GM04503 (cell line): ENCODE data around the gene TXNDC9.
"Not testable (repeated sequence)": the region's sequence is repeated elsewhere in the genome, so short reads cannot be mapped to it uniquely, and the experiment has no call there.

Experiments
- DNase-seq: peaks from one replicate; pipeline ENCODE4 v3.0.0-alpha.2; 2012; ENCODE audit warnings: low read depth

TXNDC9 gene

GRCh38 chr2:99335911-99336803, at the start of gene TXNDC9:
Gene TXNDC9 (minus strand): TSS chr2:99336333. CDS start chr2:99333210, 3,123 bp downstream.
- peak; percentile 96 for DNase-seq

- no peak for DNase-seq
These were observed 46.0 kb upstream of the TXNDC9 start for GRCh38 chr2:99382143-99382542.

DNA sequence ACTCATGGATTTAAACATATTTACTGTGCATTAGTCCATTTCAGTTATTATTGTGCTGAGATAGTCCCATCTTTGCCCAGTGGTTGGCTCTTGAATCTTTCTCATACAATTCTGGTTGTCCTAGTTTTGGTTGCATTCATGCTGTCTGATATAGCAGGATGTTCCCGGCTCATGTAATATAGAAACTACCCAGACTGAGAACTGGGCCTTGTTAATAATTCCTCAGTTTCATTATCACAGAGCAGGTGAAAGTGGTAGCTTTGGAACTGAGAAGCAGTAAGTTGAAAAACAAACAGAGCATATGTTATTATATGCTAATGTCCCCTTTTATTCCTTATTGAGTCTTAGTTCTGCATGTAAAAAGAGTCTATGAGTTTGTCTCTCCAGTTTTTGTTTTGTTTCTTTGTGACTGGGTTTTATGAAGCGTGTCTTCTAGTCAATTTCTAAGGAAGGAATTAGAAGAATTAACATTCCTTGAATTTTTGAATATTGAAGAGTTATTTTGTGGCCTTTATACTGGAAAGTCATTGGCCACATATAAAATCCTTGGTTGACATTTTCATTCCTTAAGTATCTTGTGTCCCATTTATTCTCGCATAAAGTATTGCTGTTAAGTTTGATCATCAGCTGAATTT, 44.4 kb upstream of the TXNDC9 start:
- DNase-seq, result peak; percentile 31

- no peak for DNase-seq
These were observed 41.7 kb upstream of the TXNDC9 start for GRCh38 chr2:99377879-99378278.

DNA sequence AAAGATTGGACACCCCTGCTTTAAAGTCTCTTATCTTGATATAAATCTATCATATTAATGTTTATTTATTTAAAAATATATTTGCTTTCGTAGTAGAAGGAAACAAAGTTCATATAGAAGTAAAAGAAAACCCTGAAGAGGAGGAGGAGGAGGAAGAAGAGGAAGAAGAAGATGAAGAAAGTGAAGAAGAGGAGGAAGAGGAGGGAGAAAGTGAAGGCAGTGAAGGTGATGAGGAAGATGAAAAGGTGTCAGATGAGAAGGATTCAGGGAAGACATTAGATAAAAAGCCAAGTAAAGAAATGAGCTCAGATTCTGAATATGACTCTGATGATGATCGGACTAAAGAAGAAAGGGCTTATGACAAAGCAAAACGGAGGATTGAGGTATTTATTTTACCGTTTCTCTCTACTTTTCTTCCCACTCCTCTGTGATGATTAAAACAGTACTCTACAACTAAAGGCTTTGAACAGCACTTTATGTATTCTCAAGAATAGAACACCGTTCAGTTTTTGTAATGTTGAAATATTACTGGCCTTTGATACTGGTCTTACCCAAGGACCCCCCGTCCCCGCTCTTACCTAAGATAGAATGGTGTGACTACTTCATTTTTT, 40.2 kb upstream of the TXNDC9 start:
- DNase-seq, result no peak

- DNase-seq, result no peak
These were observed 38.6 kb upstream of the TXNDC9 start for GRCh38 chr2:99374747-99375146.

DNA sequence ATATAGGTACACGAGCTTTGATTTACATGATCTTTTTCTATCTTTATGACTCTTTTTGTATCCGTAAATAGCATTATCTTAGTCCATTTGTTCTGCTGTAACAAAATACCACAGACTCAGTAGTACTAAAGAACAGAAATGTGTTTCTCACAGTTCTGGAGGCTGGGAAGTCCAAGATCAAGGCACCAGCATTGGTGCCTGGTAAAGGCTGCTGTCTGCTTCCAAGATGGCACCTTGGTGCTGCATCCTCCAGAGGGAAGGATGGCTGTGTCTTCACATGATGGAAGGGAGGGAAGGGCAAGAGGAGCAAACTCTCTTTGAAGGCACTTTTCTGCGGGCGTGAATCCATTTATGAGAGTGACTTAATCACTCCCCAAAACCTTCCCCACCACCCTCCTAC, 37.0 kb upstream of the TXNDC9 start:
- no peak for DNase-seq

DNA sequence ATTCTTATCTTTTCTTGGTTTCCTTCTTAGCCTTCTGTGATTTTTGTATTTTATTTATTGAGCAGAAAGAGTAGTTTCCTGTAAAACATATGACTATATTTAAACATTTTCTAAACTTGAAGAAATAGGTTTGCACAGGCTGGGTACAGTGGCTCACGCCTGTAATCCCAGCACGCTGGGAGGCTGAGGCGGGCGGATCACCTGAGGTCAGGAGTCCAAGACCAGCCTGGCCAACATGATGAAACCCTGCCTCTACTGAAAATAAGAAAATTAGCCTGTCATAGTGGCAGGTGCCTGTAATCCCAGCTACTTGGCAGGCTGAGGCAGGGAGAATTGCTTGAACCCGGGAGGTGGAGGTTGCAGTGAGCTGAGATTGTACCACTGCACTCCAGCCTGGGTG, 32.7 kb upstream of the TXNDC9 start:
- not testable (repeated sequence) for DNase-seq

DNA sequence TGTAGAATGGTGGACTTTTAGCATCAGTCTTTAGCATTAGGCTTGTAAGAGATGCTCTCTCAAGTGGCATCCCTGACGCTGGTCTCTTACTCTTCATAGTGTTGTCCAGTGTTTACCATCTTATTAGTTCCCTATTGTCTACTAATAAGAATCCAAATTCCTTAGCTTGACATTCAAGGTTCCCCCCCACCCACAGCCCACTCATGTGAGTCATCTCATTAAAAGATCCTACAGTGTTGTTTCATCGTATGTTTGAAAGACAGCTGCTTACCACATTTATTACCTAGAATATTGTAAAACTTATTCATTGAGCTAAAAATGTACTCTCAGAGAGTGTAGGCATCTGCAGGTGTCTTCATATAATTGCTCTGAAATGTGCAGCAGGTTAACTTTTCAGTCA, 29.5 kb upstream of the TXNDC9 start:
- DNase-seq, result no peak

DNA sequence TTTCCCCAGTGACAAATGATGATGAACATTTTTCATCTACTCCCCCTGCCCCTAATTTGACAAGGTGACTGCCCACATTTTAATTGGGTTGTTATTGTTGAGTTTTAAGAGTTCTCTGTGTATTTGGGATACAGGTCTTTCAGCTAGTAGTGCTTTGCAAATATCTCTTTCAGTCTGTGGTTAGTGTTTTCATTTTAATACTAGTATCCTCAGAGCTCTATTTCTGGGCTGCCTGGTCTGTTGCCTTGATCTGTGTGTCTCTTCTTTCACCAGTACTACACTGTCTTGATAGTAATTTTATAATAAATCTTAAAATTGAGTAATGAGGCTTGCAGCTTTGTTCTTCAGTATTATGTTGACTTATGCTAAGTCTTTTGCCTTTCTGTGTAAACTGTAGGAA, 20.7 kb upstream of the TXNDC9 start:
- no peak for DNase-seq

GRCh38 chr2:99354825-99355224, 18.7 kb upstream of the TXNDC9 start:
- DNase-seq, result not testable (repeated sequence)

- peak; percentile 54 for DNase-seq
These were observed 17.9 kb upstream of the TXNDC9 start for GRCh38 chr2:99354070-99354469.

DNA sequence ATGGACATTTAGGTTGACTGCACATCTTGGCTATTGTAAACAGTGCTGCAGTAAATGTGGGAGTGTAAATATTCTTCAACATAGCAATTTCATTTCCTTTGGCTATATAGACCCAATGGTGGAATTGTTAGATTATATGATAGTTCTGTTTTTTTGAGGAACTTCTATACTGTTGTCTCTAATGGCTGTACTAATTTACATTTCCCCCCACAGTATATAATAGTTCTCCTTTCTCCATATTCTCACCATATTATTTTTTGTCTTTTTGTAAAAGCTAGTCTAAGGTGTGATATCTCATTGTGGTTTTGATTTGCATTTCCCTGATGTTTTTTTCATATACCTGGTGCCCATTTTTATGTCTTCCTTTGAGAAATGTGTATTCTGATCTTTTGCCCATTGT, 14.1 kb upstream of the TXNDC9 start:
- DNase-seq, result no peak

DNA sequence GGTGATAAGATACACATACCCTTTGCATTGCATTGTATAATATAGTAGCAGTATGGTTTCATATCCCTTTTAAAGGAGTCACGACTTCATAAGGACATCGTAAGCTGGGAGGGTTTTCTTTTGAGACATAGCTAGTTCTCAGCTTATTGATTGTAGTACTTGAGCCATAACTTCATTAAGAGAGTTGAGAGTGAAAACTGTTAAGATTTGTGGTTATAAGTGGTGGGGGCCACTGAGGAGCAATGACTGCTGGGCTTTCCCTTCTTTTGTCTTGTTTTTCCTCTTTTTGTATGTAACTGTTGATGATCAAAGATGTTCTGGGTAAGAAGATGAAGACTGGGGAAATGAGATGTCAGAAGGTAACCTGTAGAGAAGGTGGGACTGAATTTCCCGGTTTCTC, 12.0 kb upstream of the TXNDC9 start:
- DNase-seq, result no peak

- DNase-seq, result no peak
These were observed 10.1 kb upstream of the TXNDC9 start for GRCh38 chr2:99346218-99346617.

DNA sequence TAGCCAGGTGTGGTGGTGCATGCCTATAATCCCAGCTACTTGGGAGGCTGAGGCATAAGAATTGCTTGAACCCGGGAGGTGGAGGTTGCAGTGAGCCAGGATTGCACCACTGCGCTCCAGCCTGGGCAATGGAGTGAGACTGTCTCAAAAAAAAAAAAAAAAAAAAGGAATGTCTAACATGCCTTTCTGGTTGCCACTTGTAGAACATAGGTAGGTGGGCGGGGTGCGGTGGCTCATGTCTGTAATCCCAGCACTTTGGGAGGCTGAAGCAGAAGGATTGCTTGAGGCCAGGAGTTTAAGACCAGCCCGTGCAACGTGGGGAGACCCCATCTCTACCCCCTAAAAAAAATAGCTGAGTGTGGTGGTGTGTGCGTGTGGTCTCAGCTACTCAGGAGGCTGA, 9.3 kb upstream of the TXNDC9 start:
- DNase-seq, result not testable (repeated sequence)

DNA sequence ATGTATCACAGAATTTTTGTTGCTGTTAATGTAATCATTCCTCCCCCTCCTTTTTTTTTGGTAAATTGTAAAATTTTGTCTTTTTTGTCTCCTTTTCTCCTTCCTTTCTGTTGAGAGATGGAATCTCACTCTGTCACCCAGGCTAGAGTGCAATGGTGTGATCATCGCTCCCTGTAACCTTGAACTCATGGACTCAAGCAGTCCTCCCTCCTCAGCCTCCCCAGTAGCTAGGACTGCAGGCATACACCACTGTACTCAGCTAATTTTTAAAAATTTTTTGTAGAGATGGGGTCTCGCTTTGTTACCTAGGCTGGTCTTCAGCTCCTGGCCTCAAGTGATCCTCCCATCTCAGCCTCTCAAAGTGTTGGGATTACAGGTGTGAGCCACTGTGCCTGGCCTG, 6.4 kb upstream of the TXNDC9 start:
- no peak for DNase-seq

DNA sequence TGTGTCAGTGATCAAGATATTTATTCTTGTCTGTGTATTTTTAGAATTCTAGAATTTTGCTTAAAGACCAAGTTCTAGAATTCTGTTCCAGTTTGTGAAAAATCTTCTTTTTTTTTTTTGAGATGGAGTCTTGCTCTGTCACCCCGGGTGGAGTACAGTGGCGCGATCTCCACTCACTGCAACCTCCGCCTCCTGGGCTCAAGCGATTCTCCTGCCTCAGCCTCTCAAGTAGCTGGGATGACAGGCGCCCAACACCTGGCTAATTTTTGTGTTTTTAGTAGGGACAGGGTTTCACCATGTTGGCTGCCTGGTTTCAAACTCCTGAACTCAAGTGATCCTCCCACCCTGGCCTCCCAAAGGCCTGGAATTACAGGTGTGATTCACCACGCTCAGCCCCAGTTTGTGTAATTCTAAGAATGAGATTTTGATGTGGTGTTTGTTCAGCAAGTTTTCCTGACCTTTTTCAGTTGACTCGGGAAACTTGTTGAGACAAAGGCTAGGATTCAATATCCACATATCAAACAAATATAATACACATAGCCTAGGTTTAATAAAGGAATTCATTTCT, 4.6 kb upstream of the TXNDC9 start:
- no peak for DNase-seq

- DNase-seq, result no peak
These were observed 2.0 kb upstream of the TXNDC9 start for GRCh38 chr2:99338029-99338585.

GRCh38 chr2:99337113-99338028, 1.2 kb upstream of the TXNDC9 start, which contains the start of gene EIF5B:
Gene EIF5B (plus strand): TSS chr2:99337389. CDS start chr2:99337555, 166 bp downstream.
- DNase-seq, result peak; percentile 75

- no peak for DNase-seq
These were observed 625 bp upstream of the TXNDC9 start for GRCh38 chr2:99336804-99337112.
